ENCODE data around the gene ITPA.

DNA sequence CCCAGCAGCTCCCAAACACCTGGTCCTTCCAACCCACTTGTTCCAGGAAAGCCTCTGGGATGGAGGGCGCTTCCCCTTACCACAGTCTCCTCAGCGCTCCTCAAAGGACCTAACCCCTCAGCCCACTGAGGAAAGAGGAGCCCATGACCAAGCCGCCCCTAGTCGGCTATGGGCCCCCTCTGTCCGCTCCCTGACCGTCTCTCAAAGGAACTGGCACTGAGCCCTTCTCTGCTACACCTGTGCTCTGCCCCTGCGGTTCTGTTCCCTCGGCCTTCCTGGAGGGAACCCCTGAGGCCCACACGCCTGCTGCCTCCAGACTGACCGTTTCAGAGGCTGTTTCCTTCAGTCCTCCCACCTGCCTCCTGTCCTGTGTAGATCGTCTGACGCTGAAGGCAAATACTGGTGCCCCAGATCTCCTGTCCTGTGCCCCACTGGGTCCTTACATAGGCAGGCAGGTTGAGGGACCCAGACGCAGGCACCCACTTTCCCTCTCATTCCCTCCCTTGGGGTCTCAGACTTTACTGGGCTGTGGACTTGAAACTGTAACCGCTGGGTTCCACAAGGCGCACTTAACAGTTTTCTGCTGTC lies 31.6 kb downstream of the ITPA start:
- TF ChIP-seq, protein P1, sequence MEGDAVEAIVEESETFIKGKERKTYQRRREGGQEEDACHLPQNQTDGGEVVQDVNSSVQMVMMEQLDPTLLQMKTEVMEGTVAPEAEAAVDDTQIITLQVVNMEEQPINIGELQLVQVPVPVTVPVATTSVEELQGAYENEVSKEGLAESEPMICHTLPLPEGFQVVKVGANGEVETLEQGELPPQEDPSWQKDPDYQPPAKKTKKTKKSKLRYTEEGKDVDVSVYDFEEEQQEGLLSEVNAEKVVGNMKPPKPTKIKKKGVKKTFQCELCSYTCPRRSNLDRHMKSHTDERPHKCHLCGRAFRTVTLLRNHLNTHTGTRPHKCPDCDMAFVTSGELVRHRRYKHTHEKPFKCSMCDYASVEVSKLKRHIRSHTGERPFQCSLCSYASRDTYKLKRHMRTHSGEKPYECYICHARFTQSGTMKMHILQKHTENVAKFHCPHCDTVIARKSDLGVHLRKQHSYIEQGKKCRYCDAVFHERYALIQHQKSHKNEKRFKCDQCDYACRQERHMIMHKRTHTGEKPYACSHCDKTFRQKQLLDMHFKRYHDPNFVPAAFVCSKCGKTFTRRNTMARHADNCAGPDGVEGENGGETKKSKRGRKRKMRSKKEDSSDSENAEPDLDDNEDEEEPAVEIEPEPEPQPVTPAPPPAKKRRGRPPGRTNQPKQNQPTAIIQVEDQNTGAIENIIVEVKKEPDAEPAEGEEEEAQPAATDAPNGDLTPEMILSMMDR (IDR thresholded peaks at IDR 0.05), result no peak
- TF ChIP-seq POLR2A (IDR thresholded peaks at IDR 0.05) (no peak), POLR2AphosphoS5 (IDR thresholded peaks at IDR 0.05) (no peak)
